K562 (cell line): ENCODE data around the gene MINDY4B. TPM values are rescaled to one million over a fixed set of nuclear protein-coding genes. Genes with fewer than 3 reads are reported as not detected.

Experiments used
- ATAC-seq: fragments of 200-7000 bp; cut with Tn5 transposase; 3 replicates; pipeline ENCODE4 v1.9.1; 2020; ENCODE audit warnings: moderate library complexity
- BruUV-seq: library from RNA; stranded (reverse); fragments of 400-500 nt; replicated peaks from 2 replicates; lab custom pipeline; 2021; lab: Mats Ljungman, UMichigan
- CTCF ChIA-PET: fragments of 300-600 bp; formaldehyde crosslinking; extraction: SDS; loops from one replicate; lab custom pipeline; 2021; ENCODE audit warnings: low intra/inter-chr PET ratio; lab: Yijun Ruan, JAX
- POLR2A ChIA-PET: fragments of 300-600, 350-650 bp; sonication (Branson Sonifier 250); formaldehyde crosslinking; extraction: SDS; loops from one replicate; lab custom pipeline; 2021; ENCODE audit warnings: antibody characterized with exemption, inconsistent platforms; lab: Yijun Ruan, JAX
- DNase-seq, 4 experiments: peaks; one replicate each; pipeline versions ENCODE4 v3.0.0 to v3.0.0-alpha.2; 2011 to 2018; ENCODE audit warnings: low spot score in 3 of 4, mixed read lengths in 3 of 4; ENCODE audit errors: extremely low read depth in 1 of 4
- FAIRE-seq: peaks from 2 replicates; lab custom pipeline; 2011; peaks lifted over from hg19 to GRCh38; lab: Jason Lieb, UNC
- H2AFZ ChIP-seq: 2 replicates; pipeline ENCODE4 v1.6.0; 2011; ENCODE audit warnings: low read depth, low read length, control low read depth, inconsistent platforms
- H3K27ac ChIP-seq: fragments of 200-600 bp; 3 replicates; pipeline ENCODE4 v1.8.0; 2011; ENCODE audit warnings: low read depth, mild to moderate bottlenecking, control low read depth, inconsistent platforms, low read length, moderate library complexity, mixed read lengths; ENCODE audit errors: extremely low read depth
- H3K27me3 ChIP-seq, 2 experiments: fragments of 300-600 bp in 1 of 2; 2 replicates in 1 of 2; 3 replicates in 1 of 2; pipeline versions ENCODE4 v1.6.0 to v1.8.0; 2011; ENCODE audit warnings: inconsistent platforms in 2 of 2, low read length in 2 of 2, mild to moderate bottlenecking in 1 of 2, mixed read lengths in 1 of 2, moderate library complexity in 1 of 2; ENCODE audit not compliant: control insufficient read depth in 2 of 2, insufficient read depth in 2 of 2
- H3K36me3 ChIP-seq: fragments of 300-600 bp; 3 replicates; pipeline ENCODE4 v1.8.0; 2011; ENCODE audit warnings: mild to moderate bottlenecking, low read length, inconsistent platforms; ENCODE audit not compliant: control insufficient read depth, insufficient read depth
- H3K4me1 ChIP-seq, 2 experiments: fragments of 200-600 bp in 1 of 2; replicated peaks in 1 of 2; 2 replicates in 1 of 2; 3 replicates in 1 of 2; pipeline versions ENCODE4 v1.5.1 to v1.8.0; 2011; ENCODE audit warnings: inconsistent platforms in 2 of 2, low read length in 2 of 2, mild to moderate bottlenecking in 1 of 2, mixed read lengths in 1 of 2, moderate library complexity in 1 of 2; ENCODE audit not compliant: control insufficient read depth in 2 of 2, insufficient read depth in 2 of 2
- H3K4me2 ChIP-seq: 2 replicates; pipeline ENCODE4 v1.6.1; 2011; ENCODE audit warnings: low read length, control low read depth, inconsistent platforms, mixed read lengths; ENCODE audit not compliant: insufficient read depth
- H3K4me3 ChIP-seq: fragments of 200-600 bp; sonication (generic), shearing (Covaris generic); 2 replicates; pipeline ENCODE4 v1.5.1; 2016; ENCODE audit warnings: control low read depth, inconsistent platforms
- H3K79me2 ChIP-seq: fragments of 200-600 bp; 3 replicates; pipeline ENCODE4 v1.8.0; 2011; ENCODE audit warnings: low read length, inconsistent platforms; ENCODE audit not compliant: control insufficient read depth, insufficient read depth
- H3K9ac ChIP-seq, 2 experiments: 2 replicates each; pipeline versions ENCODE4 v1.6.0 to v1.6.1; 2011; ENCODE audit warnings: low read depth in 2 of 2, low read length in 2 of 2, control low read depth in 1 of 2, inconsistent platforms in 1 of 2, mild to moderate bottlenecking in 1 of 2, mixed read lengths in 1 of 2; ENCODE audit not compliant: insufficient read depth in 1 of 2
- H3K9me1 ChIP-seq: one replicate; pipeline ENCODE4 v1.6.0; 2011; ENCODE audit warnings: inconsistent platforms, mild to moderate bottlenecking, low read length, moderate library complexity; ENCODE audit not compliant: control insufficient read depth, insufficient read depth
- H3K9me3 ChIP-seq: replicated peaks from 2 replicates; pipeline ENCODE4 v1.5.1; 2011; ENCODE audit warnings: low read depth, low read length, inconsistent platforms; ENCODE audit not compliant: control insufficient read depth, insufficient read depth
- H4K20me1 ChIP-seq: replicated peaks from 2 replicates; pipeline ENCODE4 v1.6.1; 2011; ENCODE audit warnings: low read length, inconsistent platforms, mixed read lengths; ENCODE audit not compliant: control insufficient read depth, insufficient read depth
- ARID3A ChIP-seq: IDR thresholded peaks from 2 replicates; pipeline ENCODE4 v1.6.1; 2012; ENCODE audit warnings: low read depth, low read length, improper control_type of control experiment, borderline replicate concordance
- CC2D1A ChIP-seq: fragments of 450-650 bp; IDR thresholded peaks from 2 replicates; pipeline ENCODE4 v1.6.1; 2017; ENCODE audit warnings: mild to moderate bottlenecking
- CREBBP ChIP-seq: IDR thresholded peaks from one replicate; pipeline ENCODE4 v1.6.1; 2012; ENCODE audit warnings: low read depth, mild to moderate bottlenecking, control low read depth, inconsistent platforms, low read length
- FOSL1 ChIP-seq: fragments of 200-800 bp; sonication (Bioruptor generic); conservative IDR thresholded peaks from 2 replicates; pipeline ENCODE4 v1.6.1; 2016; ENCODE audit warnings: missing genetic modification characterization, missing compliant biosample characterization
- HDAC2 ChIP-seq: fragments of 450-650 bp; IDR thresholded peaks from 2 replicates; pipeline ENCODE4 v1.6.1; 2016; ENCODE audit warnings: mild to moderate bottlenecking
- HMGXB4 ChIP-seq: sonication (generic); formaldehyde crosslinking; IDR thresholded peaks from 2 replicates; pipeline ENCODE4 v1.8.1; 2023; ENCODE audit warnings: mild to moderate bottlenecking, missing genetic modification reagents
- NCOA1 ChIP-seq: fragments of 450-650 bp; IDR thresholded peaks from 2 replicates; pipeline ENCODE4 v1.6.1; 2016; ENCODE audit warnings: low read depth
- NFXL1 ChIP-seq: fragments of 450-650 bp; formaldehyde crosslinking; IDR thresholded peaks from 2 replicates; pipeline ENCODE4 v1.4.0; 2021; ENCODE audit warnings: mild to moderate bottlenecking
- PRMT5 ChIP-seq: sonication (generic); formaldehyde crosslinking; IDR thresholded peaks from 2 replicates; pipeline ENCODE4 v1.5.0; 2020; ENCODE audit warnings: missing genetic modification reagents
- RBM15 ChIP-seq: fragments of 200-400 bp; formaldehyde crosslinking; IDR thresholded peaks from 2 replicates; pipeline ENCODE4 v1.6.1; 2018; ENCODE audit warnings: mild to moderate bottlenecking, low read length, moderate library complexity; ENCODE audit not compliant: insufficient read depth
- RUNX1 ChIP-seq: sonication (generic); IDR thresholded peaks from 2 replicates; pipeline ENCODE4 v1.6.1; 2016; ENCODE audit warnings: antibody characterized with exemption, low read depth
- SMAD4 ChIP-seq: fragments of 250-450 bp; sonication (Bioruptor Pico); conservative IDR thresholded peaks from 2 replicates; pipeline ENCODE4 v1.8.0; 2021; ENCODE audit warnings: inconsistent platforms, mild to moderate bottlenecking, moderate library complexity
- ZFX ChIP-seq: sonication (generic); formaldehyde crosslinking; IDR thresholded peaks from 2 replicates; pipeline ENCODE4 v1.8.0; 2022; ENCODE audit warnings: mild to moderate bottlenecking, missing genetic modification reagents, moderate library complexity
- ZNF217 ChIP-seq: sonication (generic); formaldehyde crosslinking; IDR thresholded peaks from 2 replicates; pipeline ENCODE4 v1.8.0; 2022; ENCODE audit warnings: mild to moderate bottlenecking, missing genetic modification reagents
- ZNF263 ChIP-seq: sonication (generic); formaldehyde crosslinking; IDR thresholded peaks from 2 replicates; pipeline ENCODE4 v1.8.0; 2022; ENCODE audit warnings: mild to moderate bottlenecking, missing genetic modification reagents, borderline replicate concordance
- ZNF830 ChIP-seq: fragments of 250-450 bp; sonication (Bioruptor Pico); IDR thresholded peaks from 2 replicates; pipeline ENCODE4 v1.5.0; 2021; ENCODE audit warnings: mild to moderate bottlenecking
- WGBS: fragments of 100-300 bp; shearing (Covaris generic); methylation state at CpG from one replicate; pipeline ENCODE4 v1.1.6; 2016; ENCODE audit warnings: low coverage, mixed read lengths; ENCODE audit not compliant: insufficient coverage; ENCODE audit errors: missing lambda C conversion rate; 5-methylcytosine and 5-hydroxymethylcytosine counted together
- in situ Hi-C: fragments of 300-500 bp; cut with MboI; formaldehyde crosslinking; loops from 4 replicates; pipeline ENCODE4 v1.15.0; 2018; ENCODE audit warnings: inconsistent platforms, mixed read lengths
- intact Hi-C: fragments of 100-400 bp; cut with micrococcal nuclease; formaldehyde crosslinking; loops from 2 replicates; pipeline ENCODE4 v1.14.2; 2022
- polyA plus RNA-seq, 8 experiments: library from polyadenylated mRNA; depleted of rRNA in 4 of 8; stranded (reverse) in 5 of 8; unstranded in 3 of 8; fragments of >200 nt; fragmentation: Nextera tagmentation in 2 of 8; fragmentation: Illumina TruSeq in 1 of 8; extraction: Ambion mirVana in 2 of 8; extraction: Trizol in 1 of 8; gene quantifications; 2 replicates each; pipeline versions ENCODE4 v1.2.1 to v1.2.3, GENCODE V29; 2011 to 2014; ENCODE audit warnings: inconsistent platforms in 1 of 8, missing spikeins in 1 of 8
- total RNA-seq, 7 experiments: library from RNA; depleted of rRNA in 6 of 7; stranded (reverse); fragments of >200 nt in 6 of 7; fragmentation: Illumina TruSeq in 2 of 7; extraction: Trizol in 2 of 7; gene quantifications; 2 replicates each; pipeline versions ENCODE4 v1.2.1 to v1.2.3, GENCODE V29; 2011 to 2021; ENCODE audit warnings: low replicate concordance in 1 of 7

MINDY4B gene
- total and polyA plus RNA-seq, 9 of the 15 experiments (the other 6 are each of a cell fraction or from before 2014, with no cell fraction given) = not detected

- H3K27me3 ChIP-seq = peaks cover 0 to 12% of the 10 kb centered on the region in 2 experiments; a peak in 3 of 5 replicates
- in situ Hi-C loops = no loop called here
- WGBS = 0% methylated on average over 3 of the region's 3 CpGs
- H3K4me1 ChIP-seq = no peaks in the 10 kb centered on the region
- no peak overlapping the region for H3K27ac ChIP-seq
- intact Hi-C loops = no loop called here
- H3K79me2 ChIP-seq = no peaks in the 10 kb centered on the region
- ATAC-seq (no peak), FAIRE-seq (no peak), DNase-seq (no peak)
- H3K9me1 ChIP-seq = no peaks in the 10 kb centered on the region
- CTCF ChIA-PET = no interaction called here
- no peaks in the 10 kb centered on the region for H4K20me1 ChIP-seq
- H3K9me3 ChIP-seq = no peaks in the 10 kb centered on the region
- no peak overlapping the region for H3K9ac ChIP-seq
- H3K36me3 ChIP-seq = no peaks in the 10 kb centered on the region
- POLR2A ChIA-PET = no interaction called here
- no peak overlapping the region for H3K4me3 ChIP-seq
- no peak for TF ChIP-seq PRMT5 (CRISPR knock-in tag)
- no peak for TF ChIP-seq HMGXB4 (CRISPR knock-in tag)
- no peak for TF ChIP-seq CREBBP
- no peak for TF ChIP-seq ZNF263 (CRISPR knock-in tag)
- no peak for TF ChIP-seq ZNF217 (CRISPR knock-in tag)
- no peak for TF ChIP-seq CC2D1A
- no peak for TF ChIP-seq RUNX1
- no peak for TF ChIP-seq NCOA1
- TF ChIP-seq HDAC2 = no peak
- no peak for TF ChIP-seq RBM15
- TF ChIP-seq ZNF830 (CRISPR knock-in tag) = no peak
- no peak for TF ChIP-seq SMAD4 (CRISPR knock-in tag)
- no peak for TF ChIP-seq ZFX (CRISPR knock-in tag)
- no peak for TF ChIP-seq NFXL1
- no peak for TF ChIP-seq ARID3A
- TF ChIP-seq FOSL1 (tag) = no peak
- TF ChIP-seq, all 486 proteins: peak for 0
- no TSS peak for BruUV-seq
- Histone ChIP-seq H2AFZ (no peak overlapping the region), H3K4me2 (no peak overlapping the region)
These were observed 7.6 kb downstream of the MINDY4B start for GRCh38 chr3:150897592-150897991.
